ENCODE measurements around the gene PHF21A. TPM values are rescaled to one million over a fixed set of nuclear protein-coding genes. Genes with fewer than 3 reads are reported as not detected.

Gene PHF21A
- total RNA-seq, 1 experiment from 2014 or later = 29.4 TPM

- TF ChIP-seq ZNF512 (CRISPR knock-in tag; IDR thresholded peaks at IDR 0.05; ENCODE audit: borderline replicate concordance) = no peak
- no peak for TF ChIP-seq ZNF317 (CRISPR knock-in tag; IDR thresholded peaks at IDR 0.05; ENCODE audit: borderline replicate concordance, low read depth)
- no peak for TF ChIP-seq ZNF138 (CRISPR knock-in tag; conservative IDR thresholded peaks at IDR 0.05)
- no peak for TF ChIP-seq TCF7 (CRISPR knock-in tag; IDR thresholded peaks at IDR 0.05; ENCODE audit: low read depth)
Measured at GRCh38 chr11:46161201-46161600, 39.9 kb upstream of the PHF21A start (continued).

DNA sequence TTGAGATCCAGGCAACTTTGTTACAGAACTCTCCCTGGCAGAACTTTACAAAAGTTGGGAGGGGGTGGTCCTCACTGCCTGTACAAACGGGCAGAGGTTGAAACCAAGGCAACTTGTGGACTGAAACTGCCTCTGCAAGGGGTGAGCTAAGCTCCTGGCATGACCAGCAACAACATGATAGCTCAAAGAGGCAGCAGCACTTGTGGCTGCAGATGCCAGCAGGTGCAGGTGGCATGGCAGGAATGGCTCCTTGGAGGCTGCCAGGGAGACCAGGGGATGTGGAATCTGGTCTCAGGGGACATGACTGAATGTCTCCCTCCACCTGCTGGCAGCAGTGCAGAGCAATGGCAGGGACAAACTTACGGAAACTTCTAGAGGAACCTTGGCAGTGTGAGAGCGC lies 38.8 kb upstream of the PHF21A start:
- H3K27ac Mint-ChIP-seq = no peak overlapping the region
- no peaks in the 10 kb centered on the region for H3K36me3 Mint-ChIP-seq
- no peaks in the 10 kb centered on the region for H3K4me1 Mint-ChIP-seq
- TF ChIP-seq HMGXB4 (CRISPR knock-in tag; IDR thresholded peaks at IDR 0.05) = no peak
- TF ChIP-seq ZNF121 (CRISPR knock-in tag; IDR thresholded peaks at IDR 0.05) = no peak
- TF ChIP-seq EMX1 (CRISPR knock-in tag; IDR thresholded peaks at IDR 0.05) = no peak
- no peak for TF ChIP-seq E2F1 (CRISPR knock-in tag; IDR thresholded peaks at IDR 0.05)
- TF ChIP-seq ZNF512 (CRISPR knock-in tag; IDR thresholded peaks at IDR 0.05; ENCODE audit: borderline replicate concordance) = no peak
- H3K9me3 Mint-ChIP-seq = no peaks in the 10 kb centered on the region
- CTCF ChIA-PET = interaction anchor here (0.9 to 1.3 kb wide), 3 partner anchors 24 to 79 kb away, joined by 3 to 4 read pairs (median 3); no protein-coding TSS in a partner anchor
- no peak overlapping the region for H3K4me3 Mint-ChIP-seq
- H3K27me3 Mint-ChIP-seq (ENCODE audit: low read depth) = no peaks in the 10 kb centered on the region
- POLR2A ChIA-PET = no interaction called here
- DNase-seq (ENCODE audit: low spot score) (no peak), ATAC-seq (peak; percentile 67)

DNA sequence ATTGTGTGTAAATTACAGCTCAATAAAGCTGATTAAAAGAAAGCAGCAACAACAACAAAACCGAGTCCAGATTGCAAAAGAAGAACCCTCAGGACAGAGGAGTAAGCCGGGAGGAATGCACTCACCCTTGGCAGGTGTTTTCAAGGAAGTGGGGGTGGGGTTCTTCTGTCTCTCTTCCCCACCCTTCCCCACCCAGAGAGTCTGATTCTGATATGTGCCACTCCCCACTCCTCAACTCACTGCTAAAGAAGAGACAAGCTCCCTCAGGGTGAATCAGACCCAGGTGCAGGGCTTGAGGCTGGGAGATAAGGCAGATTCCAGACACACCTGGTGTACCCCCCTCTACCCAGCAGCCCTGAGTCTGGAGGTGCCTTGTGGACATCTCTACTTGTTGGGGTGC lies 38.4 kb upstream of the PHF21A start:
- ChIA-PET POLR2A (no interaction called here), CTCF (interaction anchor here (0.9 to 1.3 kb wide), 3 partner anchors 23 to 80 kb away, joined by 3 to 4 read pairs (median 3); no protein-coding TSS in a partner anchor)
- Mint-ChIP-seq H3K27me3 (ENCODE audit: low read depth) (no peaks in the 10 kb centered on the region), H3K4me1 (no peaks in the 10 kb centered on the region), H3K4me3 (no peak overlapping the region), H3K27ac (no peak overlapping the region), H3K36me3 (no peaks in the 10 kb centered on the region), H3K9me3 (no peaks in the 10 kb centered on the region)
- ATAC-seq (no peak), DNase-seq (ENCODE audit: low spot score) (no peak)
- TF ChIP-seq JAZF1 (CRISPR knock-in tag; IDR thresholded peaks at IDR 0.05) (no peak), HMGXB4 (CRISPR knock-in tag; IDR thresholded peaks at IDR 0.05) (no peak), EMX1 (CRISPR knock-in tag; IDR thresholded peaks at IDR 0.05) (no peak), USF2 (CRISPR knock-in tag; IDR thresholded peaks at IDR 0.05) (no peak), MXD4 (CRISPR knock-in tag; IDR thresholded peaks at IDR 0.05; ENCODE audit: borderline replicate concordance) (no peak), ZNF532 (CRISPR knock-in tag; IDR thresholded peaks at IDR 0.05; ENCODE audit: borderline replicate concordance) (no peak), NR3C1 (CRISPR knock-in tag; conservative IDR thresholded peaks at IDR 0.05; ENCODE audit: low read depth) (no peak), ZBTB43 (CRISPR knock-in tag; IDR thresholded peaks at IDR 0.05) (no peak)
- TF ChIP-seq, protein P1, sequence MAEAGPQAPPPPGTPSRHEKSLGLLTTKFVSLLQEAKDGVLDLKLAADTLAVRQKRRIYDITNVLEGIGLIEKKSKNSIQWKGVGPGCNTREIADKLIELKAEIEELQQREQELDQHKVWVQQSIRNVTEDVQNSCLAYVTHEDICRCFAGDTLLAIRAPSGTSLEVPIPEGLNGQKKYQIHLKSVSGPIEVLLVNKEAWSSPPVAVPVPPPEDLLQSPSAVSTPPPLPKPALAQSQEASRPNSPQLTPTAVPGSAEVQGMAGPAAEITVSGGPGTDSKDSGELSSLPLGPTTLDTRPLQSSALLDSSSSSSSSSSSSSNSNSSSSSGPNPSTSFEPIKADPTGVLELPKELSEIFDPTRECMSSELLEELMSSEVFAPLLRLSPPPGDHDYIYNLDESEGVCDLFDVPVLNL (CRISPR knock-in tag; IDR thresholded peaks at IDR 0.05; ENCODE audit: borderline replicate concordance, low read depth) = no peak

Data from WTC11 (cell line).